Islet of Langerhans (tissue), 1 donor: Measurements from ENCODE around the gene ABL1.
A peak's percentile ranks its signal among the peaks of the same experiment; 100 is the strongest.
"Not testable (repeated sequence)": the region's sequence is repeated elsewhere in the genome, so short reads cannot be mapped to it uniquely, and the experiment has no call there.

ENCODE experiments used
- FAIRE-seq: peaks from one replicate; lab custom pipeline; 2011; peaks lifted over from hg19 to GRCh38; lab: Jason Lieb, UNC

Gene ABL1

DNA sequence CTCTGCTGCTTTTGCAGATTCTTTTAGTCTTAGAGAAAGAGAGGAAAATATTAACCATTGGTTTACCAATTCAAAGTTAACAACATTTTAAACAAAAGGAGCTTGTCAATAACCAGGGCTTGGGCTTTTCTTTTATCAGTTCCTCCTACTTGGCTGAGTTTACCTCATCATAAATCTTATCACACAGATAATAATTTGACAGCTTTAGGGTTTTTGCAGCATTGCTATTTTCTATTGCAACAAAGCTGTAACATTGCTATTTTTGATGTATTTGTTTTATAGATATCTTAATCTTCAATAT is 9.8 kb upstream of the ABL1 start:
- FAIRE-seq: no peak

DNA sequence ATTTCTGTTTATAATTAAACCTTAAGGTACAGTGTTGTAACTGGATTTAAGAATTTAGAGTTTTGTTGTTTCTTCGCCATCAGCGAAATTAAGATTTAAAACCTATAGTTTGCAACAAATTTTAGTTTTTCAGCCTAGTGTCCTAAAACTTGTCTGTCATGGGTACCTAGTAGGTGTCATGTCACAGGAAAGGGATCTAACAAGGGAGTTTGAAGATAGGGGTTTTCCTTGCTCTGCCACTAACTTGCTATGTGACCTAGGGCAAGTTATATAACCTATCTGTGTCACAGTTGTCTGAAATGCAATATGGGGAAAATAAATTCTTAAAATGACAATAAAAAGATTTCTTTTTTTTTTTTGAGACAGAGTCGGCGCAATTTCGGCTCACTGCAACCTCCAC is 9.2 kb upstream of the ABL1 start:
- no peak for FAIRE-seq

DNA sequence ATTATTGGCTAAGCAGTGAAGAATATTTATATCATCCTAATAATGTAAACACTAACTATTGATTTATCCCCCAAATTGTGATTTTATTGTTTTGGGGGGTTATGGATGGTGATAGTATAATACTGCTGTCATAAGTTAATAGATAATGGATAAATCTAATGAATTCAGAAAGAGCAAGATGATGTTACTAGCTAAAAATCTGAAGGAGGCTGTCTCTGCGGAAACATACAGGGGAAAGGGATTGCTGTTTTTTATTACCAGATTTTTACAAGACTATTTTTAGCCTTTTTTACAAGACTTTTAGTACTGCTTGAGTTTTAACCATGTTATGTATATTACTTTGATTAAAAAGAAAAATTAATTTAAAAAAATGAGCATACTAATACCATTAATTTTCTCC is 5.3 kb upstream of the ABL1 start:
- FAIRE-seq: no peak

DNA sequence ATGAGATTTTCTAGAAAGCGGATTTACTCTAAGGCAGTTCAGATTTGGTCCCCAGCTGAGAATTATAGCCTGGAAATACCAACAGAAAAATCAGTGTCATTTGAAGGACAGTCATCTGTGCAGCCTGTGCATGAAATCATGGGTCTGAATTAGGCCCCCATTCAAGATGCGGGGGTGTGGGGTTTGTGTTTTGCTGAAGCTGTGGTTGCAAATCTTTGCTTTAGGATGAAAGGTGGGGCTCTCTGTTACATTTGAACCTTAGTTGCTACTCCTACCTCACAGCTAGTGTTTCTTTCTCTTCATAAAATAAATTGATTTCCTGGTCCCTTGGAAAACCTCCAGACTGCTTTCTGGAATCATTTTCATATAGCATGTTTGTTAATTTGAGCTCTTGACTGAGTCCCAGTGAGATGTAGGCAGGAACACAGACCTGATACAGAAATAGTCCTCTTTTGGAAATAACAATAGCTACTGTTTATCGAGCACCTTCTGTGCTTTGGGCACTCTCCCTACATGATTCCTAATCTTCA is 4.8 kb upstream of the ABL1 start:
- peak; percentile 53 for FAIRE-seq

DNA sequence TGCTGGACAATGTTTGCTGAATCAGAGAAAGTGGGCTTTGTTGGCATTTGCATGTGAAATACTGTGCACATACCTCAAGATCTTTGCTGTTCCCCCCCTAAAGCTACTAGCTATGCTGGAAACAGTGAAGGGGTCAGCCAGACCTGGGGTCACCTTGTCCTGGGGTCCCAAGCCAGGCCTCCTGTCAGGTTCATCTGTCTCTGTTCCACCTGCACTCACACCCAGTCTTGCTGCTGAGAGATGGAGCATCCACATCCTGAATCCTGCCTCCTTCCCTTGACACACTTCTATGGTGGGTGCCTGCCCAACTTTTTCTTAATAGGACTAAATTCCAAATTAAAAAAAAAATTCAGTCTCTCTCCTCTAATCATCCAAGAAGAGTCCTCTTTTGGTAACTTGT is 4.0 kb upstream of the ABL1 start:
- FAIRE-seq: no peak

DNA sequence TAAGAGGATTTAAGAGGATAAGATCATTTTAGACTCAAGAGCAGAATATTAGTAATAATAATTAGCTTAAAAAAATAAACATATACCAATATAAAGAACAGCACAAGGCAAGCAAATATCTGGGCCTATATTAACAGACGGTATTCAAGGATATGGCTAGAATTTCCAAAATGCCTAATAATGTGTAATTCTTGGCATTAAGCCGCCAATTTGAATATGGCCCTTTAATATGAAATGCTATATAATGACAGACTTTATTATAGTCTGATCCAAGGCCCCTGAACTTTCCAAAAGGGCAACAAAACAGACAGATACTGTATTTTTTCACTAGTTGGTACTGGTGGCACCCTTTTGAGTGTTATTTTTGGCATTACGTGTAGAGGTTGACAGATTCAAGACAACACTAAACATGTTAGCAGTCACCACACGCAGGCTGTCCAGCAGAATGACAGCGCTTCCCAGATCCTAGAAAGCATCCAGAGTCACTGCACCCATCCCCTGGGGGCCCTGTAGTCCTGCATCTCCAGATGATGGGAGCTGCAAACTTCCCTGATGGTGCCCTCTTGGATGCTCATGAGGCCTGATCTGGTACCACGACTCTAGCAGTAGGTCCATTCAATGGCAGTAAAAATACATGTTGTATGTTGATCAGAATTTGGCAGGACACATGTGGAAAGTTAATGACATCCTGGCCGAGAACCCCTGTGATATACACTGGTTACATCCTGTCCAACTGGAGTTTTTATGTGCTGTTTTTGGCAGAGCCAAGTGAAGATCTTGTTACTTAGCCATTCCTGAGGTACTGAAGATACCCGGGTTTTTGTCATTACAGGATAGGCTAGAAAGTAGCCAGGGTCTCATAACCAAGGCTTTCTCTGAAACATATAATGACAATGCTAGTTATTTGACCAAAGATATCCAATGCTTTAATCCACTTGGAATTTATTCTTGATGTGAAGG is 1.7 kb upstream of the ABL1 start:
- no peak for FAIRE-seq

DNA sequence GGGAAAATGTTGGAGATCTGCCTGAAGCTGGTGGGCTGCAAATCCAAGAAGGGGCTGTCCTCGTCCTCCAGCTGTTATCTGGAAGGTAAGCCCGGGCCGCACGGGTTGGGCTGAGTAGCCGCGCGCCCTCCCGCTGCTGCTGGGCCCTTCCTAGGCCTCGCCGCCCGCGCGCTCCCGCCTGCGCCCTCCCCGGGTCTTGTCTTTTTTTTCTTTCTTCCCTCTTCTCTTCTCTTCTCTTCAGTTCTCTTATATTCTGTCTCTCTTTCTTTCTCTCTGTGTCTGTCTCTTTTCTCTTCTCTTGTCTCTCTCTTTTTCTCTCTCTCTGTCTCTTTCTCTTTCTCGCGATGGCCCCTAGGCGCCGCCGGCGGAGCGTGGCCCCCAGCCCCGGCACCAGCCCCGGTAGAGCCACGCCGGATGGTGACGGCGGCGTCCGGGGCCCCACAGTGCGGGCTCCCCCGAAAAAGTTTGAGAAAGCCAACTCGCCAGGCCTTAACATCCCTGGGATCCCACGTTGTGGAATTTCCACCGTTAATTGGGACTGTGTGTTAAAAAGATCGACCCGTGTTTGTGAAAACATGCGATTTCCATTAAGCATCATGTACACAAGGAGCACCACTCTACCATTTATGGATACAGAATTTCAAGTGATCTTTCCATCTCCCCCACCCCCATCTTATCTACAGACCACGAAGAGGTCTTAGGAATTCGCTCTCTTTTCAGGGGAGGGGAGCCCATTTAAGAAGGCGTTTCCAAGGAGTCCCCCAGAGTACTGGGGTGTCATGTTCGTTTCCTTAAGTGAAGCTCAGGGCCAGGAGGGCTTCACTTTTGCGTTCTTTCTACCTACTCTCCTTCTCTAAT is 616 bp downstream of the ABL1 start:
- no peak for FAIRE-seq

DNA sequence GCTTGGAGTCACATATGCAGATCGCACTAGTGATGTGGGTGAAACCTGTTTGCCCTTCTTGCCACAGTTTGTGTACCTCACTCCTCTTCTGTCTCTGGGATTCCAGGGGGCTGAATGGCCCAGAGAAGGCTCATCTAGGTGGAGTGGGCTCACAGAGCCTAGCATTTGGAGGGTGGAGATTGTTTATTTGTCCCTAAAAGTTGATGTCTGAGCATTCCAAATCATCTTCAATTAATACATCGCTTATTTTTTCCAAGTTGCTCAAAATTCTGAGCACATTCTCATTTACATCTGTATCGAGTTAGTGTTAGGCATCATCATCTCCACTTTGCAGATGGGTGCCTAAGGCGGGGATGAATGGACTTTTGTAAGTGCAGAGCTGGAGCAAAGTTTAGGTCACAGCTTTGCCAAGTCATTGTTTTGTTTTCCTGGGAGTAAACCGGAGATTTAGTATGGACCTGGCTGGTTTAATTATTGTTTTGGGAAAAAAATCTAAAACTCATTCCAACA is 2.0 kb downstream of the ABL1 start:
- no peak for FAIRE-seq

DNA sequence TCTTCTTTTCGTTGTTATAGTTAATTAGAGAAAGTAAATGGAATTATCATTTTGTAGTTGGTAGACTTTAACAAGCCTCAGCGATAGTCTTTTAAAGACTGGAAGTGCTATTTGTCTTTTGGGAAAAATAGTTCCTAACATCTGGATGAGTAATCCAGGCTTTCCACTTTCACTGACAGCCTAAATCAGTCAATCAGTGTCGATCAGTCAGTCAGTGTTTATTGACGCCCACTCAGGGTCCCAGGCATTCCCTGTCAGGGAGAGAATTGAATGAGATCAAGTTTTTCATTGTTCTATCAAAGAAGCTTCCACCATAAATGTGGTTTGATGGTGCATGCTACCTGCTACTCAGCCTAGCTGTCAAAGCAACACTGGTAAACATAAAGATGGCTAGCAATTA is 2.6 kb downstream of the ABL1 start:
- FAIRE-seq: no peak

DNA sequence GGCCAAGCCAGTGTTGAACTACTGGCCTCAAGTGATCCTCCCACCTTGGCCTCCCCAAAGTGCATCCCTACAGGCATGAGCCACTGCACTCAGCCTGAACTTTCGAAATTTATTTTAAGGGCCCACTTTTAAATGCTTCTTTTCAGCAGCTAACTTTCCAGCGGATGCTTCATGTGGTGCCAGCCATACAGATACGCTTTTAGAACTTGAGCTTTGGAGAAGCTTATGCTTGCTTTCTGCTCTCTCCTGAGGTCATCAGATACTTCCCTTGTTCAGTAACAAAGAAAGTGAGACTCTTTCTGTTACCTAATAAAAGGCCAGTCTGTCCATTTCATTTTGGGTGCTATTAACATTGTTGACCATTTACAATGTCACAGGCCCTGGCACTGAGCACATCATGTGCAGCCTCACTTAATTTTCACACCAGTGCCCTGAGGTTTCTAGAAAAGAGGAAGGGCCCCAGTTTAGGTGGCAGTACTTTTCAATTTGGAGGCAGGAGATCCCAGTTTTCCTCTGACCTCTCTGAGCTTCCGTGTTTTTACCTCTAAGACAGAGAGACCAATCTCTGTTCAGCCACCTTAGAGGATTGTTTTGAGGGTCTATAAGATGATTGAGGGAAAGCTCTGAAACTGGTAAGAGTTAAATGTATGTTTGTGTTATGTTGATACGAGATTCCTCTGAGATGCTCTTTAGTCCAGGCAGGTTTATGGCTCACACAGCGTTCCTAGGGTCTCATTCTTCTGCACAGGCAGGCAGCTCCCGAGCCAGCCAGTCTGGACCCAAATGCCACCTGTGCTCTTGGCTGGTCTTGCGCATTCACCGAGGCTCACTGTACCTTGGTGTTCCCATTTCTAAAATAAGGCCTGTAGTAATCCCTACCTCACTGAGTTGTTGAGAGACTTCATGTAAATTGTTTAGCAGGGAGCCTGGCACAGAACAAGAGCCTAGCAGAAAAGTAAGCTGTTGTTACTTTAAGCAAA is 4.4 kb downstream of the ABL1 start:
- no peak for FAIRE-seq

DNA sequence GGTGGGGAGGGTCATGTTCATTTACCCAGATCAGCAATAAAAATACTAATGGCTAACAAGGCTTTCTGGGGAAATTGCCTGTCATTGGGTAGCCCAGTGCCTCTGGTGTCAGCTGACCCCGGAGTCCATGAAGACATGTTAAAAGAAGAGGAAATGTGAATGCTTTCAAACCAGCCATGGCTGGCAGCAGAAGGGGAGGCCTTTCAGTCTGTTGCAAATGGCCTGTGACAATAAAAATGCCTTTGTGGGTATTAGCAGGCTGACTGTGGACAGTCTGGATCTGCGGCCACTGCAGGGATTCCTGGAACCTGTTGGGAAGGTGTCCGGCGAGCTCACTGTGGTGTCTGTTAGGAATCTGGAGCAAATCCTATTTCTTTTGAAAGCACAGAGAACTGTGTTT is 7.5 kb downstream of the ABL1 start:
- no peak for FAIRE-seq

DNA sequence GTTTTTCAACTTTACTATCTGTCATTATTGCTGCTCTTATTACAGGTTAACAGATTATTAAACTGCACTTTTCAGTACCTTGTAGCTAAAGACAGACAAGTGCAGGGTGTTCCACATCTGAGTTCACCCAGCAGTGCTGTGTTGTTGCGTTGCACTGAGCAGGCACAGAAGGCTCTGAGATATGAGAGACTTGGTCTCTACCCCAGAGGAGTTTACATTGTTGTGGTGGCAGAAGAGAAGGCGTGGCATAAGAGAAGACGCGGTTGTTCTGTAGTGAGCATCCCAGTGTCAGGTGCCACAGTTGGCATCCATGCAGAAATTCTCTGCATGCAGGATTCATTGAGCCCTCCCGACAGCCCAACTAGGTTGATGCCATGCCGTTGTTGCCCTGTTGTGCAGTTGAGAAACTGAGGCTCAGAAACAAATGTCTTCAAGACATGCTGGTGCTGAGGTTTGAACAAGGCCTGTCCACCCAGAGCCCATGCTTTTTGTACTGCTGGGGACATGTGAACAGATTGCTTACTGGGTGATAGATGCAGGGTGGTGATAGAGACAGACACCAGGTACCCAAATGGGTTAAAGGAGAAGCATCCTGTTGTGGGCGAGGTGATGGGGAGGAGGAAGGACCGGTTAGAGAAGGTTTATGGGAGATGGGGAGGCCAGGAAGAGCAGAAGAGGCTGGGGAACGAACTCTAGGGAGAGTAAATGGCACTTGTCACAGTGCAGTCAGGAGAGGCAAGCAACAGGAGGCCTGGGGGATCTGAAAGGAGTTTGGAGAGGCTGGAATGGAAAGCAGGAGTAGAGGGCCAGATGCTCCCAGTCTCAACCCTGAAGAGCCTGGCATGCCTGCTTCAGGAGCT is 8.2 kb downstream of the ABL1 start:
- FAIRE-seq: no peak

DNA sequence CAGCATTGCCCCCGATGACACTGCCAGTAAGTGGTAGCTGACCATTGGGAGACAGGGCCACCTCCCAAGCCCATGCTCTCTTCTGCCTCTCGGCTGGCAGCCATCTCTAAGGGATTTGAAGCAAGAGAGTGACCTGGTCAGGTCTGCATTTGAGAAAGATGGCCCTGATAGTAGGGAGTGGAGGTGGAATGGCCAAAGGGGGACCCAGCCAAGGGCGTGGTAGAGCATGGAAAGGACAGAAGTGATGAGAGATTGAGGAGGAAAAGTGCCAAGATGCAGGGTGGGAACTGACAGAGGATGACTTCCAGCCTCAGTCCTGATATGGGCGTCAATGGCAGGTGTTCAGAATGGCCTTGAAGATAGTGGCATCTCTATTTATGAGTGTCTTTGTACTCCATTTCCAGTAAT is 9.0 kb downstream of the ABL1 start:
- no peak for FAIRE-seq

DNA sequence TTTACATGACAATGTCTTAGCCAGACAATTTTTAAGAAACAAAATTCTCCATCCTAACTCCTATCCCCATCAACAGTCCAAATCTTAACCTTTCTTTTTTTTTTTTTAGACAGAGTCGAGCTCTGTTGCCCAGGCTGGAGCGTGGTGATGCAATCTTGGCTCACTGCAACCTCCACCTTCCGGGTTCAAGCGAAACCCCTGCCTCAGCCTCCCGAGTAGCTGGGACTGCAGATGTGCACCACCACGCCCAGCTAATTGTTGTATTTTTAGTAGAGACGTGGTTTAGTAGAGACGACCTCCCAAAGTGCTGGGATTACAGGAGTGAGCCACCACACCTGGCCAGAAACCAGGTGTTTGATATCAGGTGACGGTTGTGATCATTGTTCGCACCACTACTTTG is 10.2 kb downstream of the ABL1 start:
- no peak for FAIRE-seq

DNA sequence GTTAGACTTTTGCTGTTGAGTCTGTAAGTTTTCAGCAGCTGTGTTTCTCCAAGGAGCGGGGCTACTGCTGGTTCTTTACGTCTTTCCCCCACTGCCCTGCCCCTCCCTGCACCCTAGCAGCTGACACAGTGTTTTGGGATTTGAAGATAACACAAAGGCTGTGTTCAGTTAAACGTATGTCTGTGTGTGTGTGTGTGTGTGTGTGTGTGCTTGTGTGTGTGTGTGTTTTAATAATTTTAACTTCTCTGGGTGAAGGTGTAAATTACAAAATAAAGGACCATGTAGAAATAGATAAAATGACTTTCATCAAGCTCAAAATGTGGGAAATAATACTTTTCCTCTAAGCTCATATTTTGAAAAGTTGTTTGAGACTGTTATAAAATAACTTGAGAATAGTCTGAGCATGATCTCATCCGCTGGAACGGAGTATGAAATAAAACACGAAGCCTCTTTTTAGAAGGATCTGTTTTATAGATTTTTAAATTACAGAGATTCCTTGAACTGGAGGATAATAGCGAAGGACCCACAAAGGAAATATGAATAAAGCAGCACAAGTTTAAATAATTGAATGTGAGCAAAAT is 10.9 kb downstream of the ABL1 start:
- FAIRE-seq: no peak

DNA sequence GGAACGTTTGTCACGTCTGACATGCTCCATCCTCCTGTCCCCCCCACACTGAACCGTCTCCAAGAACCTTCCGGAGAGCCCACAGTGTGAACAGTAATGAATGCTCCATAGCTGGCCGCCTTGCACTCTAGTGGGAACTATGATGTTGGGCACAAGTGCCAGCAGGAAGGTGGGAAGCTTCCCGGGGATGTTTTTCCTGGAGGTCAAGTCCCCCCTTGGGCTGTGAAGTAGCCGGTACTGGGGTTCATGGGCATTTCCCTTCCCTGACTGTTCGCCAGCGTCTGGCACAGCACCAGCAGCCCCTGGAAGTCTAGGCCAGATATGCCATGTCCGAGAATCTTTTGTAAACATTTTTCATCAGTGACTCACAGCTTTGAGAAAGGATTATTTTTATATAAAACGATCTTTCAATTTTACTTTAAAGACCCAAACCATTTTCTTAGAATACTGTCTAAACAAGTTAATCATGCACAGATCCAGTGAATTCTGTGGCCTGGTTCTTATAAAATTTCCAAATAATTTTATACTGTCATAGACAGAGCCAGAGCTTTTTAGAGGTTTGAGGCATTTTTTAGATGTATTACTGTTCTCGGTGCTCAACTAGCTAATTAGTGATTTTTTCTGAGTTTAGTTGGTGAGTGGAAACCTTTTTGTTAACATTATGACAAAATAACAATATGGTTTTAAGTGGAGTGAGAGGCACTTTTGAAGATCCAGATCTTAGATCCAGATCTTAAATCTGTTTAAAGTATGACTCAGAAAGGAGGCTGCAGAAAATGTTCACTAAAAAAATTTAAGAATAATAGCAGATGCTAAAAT is 11.6 kb downstream of the ABL1 start:
- FAIRE-seq: no peak

DNA sequence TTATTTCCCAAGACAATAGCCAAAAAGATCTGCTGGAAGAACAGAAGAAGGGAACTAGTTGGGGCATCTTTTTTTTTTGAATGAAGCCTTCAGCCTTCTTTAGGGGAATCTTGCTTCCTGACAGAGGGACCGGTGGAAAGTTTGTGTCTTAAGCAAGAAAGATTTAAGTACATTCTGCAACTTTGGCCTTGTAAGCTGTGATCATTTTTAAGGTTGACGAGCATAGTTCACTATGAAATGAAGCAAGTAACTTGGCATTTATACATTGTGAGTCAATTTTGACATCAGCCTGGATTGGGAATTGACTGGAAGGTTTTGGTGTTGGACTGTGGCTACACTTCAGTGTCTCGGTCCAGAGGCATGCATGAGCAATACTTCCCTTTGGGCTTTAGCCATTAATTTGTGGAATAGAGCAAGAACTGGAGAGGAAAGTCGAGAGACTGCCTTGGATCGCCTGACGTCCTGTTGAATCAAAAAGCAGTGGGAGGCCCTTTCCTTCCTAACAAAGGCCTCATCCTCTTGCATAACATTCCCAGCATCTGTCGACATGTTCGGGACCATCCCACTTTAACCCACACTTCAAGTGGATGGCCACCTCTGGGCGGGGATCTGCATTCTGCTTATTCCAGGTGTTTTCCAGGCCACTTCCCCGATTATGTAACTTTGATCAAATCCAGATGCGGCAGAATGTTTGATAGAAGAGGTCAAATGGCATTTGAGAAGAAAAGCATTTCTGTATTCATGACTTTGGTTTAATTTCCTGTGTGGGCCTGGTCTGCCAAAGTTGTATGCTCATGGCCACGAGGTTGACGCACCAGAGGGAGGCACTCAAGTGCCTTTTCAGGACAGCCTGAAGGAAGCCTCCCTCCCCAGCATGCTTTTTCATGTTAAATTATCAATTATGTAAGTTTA is 12.5 kb downstream of the ABL1 start:
- FAIRE-seq: no peak

DNA sequence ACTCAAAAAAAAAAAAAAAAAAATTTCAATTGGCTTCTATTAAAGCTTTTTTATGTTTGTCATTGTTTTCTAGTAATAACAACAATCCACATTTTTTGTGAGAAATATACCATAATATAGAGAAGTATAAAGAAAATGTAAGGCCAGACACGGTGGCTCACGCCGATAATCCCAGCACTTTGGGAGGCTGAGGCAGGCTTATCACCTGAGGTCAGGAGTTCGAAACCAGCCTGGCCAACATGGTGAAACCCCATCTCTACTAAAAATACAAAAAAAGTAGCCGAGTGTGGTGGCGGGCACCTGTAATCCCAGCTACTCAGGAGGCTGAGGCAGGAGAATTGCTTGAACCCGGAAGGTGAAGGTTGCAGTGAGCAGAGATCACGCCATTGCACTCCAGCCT is 13.5 kb downstream of the ABL1 start:
- FAIRE-seq: not testable (repeated sequence)

DNA sequence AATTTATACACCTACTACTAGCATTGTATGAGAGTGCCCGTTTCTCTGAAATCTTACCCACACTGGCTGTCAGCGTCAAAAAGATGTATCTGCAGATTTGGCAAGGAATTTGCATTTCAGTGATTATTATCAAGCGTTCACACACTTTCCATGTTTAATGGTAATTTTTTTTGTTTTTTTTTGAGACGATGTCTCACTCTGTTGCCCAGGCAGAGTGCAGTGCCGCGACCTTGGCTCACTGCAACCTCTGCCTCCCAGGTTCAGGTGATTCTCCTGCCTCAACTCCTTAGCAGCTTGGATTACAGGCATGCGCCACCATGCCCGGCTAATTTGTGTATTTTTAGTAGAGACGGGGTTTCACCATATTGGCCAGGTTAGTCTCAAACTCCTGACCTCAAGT is 14.3 kb downstream of the ABL1 start:
- no peak for FAIRE-seq
